HG03342 (cell line): ENCODE data around the gene SETDB2.
A peak's percentile ranks its signal among the peaks of the same experiment; 100 is the strongest.

Experiments used
- ATAC-seq: cut with Tn5 transposase; IDR thresholded peaks from one replicate; pipeline ENCODE4 v1.9.1; 2021; ENCODE audit warnings: mild to moderate bottlenecking, moderate library complexity; ENCODE audit not compliant: unreplicated experiment

The SETDB2 gene

DNA sequence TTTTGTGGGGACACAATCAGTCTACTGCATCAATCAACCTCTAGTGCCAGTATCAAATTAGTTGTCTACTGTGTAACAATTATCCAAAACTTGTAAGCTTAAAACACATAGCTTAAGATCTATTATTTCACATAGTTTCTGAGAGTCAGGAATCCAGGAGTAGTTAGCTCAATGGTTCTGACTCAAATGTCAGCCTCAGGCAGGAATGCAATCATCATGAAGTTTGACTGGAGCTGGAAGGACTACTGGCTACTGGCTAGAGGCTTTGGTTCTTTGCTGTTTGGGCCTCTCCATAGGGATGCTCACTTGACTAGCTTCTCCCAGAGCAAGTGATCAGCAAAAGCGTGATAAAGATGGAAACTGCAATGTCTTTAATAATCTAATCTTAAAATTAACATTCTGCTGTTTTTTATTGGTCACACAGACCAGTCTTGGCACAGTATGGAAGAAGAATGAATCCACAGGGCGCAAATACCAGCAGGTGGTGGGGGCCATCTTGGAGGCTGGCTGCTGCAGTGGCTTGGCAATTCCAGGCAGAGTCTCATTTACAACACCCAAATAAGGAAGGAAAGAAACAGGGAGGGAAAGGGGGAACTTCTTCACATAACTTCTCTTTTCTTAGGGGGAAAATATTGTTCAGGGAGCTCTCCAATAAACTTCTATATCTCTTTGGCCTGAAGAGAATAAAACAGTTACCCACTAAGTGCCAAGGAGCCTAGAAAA is 15.9 kb upstream of the SETDB2 start:
- no peak for ATAC-seq

DNA sequence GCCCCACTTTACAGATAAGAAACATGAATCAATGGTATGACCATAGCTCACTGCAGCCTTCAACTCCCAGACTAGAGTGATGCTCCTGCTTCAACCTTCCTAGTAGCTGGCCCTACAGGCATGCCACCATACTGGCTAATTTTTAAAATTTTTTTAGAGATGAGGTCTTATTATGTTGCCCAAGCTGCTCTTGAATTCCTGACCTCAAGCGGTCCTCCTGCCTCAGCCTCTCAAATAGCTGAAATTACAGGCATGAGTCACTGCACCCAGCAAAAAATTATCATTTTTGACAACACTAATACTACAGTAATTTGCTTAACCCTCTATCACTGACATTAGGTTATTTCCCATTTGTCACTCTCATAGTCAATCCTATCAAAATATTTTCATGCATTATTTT is 15.0 kb upstream of the SETDB2 start:
- ATAC-seq, result no peak

DNA sequence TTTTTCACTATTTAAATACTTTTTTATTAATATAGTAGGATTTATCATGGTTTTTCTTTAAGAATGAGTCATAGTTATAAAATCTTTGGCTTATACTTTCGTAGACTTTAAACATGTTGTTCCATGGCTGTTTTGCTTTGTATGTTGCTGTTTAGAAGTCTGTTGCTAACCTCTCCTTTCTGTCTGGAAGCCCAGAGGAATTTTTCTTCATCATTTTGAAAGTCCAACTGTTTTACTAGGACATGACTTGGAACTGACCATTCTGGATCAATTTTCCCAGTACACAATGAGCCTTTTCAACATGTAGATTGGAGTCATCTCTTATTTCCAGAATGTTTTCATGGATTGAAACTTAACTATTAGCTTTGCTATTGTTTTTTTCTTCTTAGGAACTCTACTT is 8.1 kb upstream of the SETDB2 start:
- ATAC-seq, result no peak

DNA sequence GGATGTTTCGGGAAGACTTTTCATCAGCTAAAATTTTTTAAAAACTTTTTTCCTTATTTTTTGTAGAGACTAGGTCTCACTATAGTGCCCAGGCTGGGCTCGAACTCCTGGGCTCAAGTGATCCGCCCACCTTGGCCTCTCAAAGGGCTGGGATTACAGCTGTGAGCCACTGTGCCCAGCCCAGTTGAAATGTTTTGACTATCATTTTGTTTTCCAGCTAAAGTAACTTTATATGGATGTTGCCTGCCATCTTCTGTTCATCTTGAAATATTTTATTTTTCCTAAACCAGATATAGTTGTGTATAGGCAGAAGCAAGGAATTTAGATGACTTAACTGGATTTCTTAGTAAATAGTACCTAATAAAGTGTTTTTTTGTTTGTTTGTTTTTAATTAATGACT is 7.2 kb upstream of the SETDB2 start:
- ATAC-seq, result no peak

DNA sequence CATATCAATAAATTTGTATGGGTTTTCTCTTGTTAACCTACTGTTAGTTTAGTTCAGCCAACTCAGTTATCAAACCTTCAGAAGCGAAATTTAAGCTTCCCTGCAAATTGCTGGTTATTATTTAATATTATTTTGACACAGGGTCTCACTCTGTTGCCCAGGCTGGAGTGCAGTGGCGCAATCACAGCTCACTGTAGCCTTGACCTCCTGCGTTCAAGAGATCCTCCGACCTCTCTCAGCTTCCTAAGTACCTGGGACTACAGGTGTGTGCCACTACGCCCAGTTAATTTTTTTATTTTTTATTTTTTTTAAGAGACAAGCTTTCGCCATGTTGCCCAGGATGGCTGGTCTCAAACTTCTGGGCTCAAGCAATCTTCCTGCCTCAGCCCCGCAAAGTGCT is 6.4 kb upstream of the SETDB2 start:
- ATAC-seq, result no peak

DNA sequence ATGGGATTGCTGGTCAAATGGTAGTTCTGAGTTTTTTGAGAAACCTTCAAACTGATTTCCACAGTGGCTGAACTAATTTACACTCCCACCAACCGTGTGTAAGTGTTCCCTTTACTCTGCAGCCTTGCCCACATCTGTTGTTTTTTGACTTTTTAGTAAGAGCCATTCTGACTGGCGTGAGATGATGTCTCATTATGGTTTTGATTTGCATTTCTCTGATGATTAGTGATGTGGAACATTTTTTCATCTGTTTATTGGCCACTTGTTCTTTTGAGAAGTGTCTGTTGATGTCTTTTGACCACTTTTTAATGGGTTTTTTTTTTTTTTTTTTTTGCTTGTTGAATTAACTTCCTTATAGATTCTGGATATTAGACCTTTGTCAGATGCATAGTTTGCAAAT is 4.5 kb upstream of the SETDB2 start:
- no peak for ATAC-seq

DNA sequence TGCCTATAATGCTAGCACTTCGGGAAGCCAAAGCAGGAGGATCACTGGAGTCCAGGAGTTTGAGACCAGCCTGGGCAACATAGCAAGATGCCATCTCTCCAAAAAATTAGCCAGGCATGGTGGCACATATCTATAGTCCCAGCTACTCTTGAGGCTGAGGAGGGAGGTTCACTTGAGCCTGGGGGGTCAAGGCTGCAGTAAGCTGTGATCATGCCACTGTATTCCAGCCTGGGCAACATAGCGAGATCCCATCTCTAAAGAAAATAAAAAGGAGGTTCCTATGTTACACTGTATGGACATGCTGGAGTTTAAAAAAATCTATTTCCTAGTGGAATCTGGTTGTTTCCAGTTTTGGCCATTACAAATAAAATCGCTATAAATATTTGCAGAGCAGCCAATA is 2.8 kb upstream of the SETDB2 start:
- no peak for ATAC-seq

DNA sequence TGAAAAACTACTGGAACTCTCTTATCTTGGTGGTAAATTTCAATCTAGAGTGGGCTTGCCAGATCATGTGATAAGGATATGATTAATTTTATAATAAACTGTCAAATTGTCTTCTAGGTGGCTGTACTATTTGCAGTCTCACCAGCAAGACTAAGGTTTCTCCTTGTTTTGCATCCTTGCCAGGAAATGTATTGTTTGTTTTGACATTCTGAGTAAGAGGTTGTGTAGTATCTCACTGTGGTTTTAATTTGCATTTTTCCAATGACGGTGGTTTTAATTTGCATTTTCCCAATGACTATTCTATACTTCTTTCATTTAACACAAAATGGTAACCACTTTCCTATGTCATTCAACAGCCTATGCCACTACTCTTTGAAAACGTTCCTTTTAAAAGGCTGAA is 2.2 kb upstream of the SETDB2 start:
- ATAC-seq, result no peak

DNA sequence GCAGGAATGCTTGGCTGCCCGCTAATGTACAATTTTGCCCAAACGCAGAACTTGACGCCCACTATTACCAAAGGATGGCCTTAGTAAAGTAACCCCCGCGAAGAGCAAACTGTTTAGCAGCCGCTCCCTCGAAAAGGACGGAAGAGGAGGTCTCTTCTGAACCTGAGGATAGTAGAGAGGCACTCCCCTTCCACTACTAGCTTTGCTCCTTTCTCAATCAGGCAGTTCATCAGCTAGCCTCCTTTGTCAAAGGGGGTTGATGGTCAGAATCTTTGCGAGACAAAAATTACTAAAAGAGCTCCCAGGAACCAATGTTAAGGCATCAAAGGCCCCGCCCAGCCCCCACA is 744 bp upstream of the SETDB2 start:
- no peak for ATAC-seq

DNA sequence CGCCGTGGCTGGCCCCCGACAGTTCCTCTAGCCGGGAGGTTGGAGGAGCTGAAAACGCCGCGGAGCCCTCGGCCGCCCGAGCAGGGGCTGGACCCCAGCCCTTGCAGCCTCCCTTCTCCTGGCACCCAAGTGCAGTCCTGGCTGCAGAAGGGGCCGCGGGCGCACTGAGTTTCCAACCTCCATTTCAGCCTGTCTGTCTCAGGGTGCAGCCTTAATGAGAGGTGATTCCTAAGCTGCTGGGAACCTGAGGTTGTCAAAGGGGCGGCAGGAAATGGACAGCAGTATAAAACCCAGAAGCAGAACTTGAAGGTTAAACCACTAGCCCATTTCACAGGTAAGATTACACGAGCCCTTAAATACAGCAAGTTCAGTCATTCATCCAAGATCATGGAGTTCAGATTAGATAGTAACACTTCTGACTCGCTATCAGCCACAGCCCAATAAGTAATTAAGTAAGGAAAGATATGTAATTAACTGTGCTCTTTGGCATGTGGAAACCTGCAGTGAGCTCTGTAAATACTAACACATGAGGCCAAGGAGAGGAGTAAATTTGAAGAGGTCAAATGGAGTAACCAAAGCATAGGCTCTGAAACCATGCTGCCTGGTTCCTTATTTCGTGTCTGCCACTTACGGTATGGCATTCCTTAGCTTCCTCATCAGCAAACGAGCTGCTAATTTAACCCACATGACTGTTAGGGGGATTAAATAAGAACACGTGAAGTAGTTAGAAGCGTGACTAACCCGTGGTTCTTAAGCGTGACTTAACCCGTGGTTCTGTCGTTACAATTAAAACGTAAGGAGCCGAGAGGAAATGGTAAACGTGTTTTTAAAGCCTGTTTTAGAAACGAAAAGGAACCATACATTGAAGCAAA is 686 bp downstream of the SETDB2 start:
- ATAC-seq, result no peak

DNA sequence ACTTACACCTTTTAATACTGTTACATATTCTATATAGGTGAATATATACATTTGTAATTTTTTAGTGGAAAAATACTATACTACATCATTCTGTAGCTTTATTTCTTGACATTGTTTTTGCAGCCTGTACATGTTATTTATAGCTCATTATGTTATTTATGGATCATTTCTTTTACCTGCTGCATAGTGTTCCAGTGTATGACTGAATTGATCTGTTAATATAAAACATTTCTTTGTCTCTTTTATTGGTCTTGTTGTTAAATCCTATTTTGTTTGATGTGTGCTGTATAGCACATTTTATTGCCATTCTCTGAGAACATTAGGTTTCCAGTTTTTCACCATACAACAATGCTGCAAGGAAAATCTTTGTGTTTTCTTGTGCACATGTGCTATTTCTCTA is 2.4 kb downstream of the SETDB2 start:
- ATAC-seq, result no peak

DNA sequence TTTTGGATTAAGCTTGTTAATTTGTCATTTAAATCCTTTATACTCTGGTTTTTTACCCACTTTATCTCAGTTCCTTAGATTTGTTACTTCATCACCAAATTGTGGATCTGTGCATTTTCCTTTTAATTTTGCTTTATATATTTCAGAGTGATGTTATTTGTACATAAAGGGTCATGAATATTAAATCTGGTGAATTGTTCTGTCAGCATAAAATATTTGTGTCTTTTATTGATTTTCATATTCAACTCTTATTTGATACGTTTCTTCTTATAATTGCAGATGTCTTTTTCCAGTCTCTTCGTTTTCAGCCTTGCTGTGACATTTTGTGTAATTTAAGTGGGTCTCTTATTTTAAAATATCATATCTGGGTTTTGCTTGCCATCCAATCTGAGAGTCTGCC is 4.7 kb downstream of the SETDB2 start:
- no peak for ATAC-seq

DNA sequence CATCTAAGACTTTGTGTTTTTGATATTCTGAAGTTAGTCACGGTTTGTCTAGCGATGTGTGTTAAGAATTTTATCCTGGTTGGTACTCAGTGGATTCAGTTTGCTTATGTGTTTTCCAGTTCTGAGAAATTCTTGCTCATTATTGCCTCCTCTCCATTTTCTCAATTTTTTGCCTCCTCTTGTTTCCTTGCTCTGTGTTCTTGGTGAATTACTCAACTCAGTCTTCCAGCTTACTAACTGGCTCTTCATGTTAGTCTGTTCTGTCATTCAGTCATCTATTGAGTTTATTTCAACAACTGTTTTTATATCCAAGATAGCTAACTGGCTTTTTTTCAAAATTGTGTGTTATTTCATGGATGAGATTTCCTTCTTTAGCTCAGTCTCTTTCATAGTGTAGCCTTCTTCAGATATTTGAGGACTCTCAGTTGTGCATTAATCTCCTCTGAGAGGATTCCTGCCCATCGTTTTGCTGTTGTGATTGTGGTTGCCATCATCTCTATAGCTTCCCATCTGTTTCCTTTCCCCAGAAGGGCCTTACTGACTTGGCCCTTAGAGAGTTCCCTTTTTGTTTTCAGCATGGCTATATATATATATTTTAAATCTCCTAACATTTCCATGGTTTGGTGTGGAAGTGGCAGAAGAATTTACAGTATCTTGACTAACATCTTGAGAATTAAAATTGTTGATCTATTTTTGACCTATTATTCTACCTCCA is 6.2 kb downstream of the SETDB2 start:
- no peak for ATAC-seq

DNA sequence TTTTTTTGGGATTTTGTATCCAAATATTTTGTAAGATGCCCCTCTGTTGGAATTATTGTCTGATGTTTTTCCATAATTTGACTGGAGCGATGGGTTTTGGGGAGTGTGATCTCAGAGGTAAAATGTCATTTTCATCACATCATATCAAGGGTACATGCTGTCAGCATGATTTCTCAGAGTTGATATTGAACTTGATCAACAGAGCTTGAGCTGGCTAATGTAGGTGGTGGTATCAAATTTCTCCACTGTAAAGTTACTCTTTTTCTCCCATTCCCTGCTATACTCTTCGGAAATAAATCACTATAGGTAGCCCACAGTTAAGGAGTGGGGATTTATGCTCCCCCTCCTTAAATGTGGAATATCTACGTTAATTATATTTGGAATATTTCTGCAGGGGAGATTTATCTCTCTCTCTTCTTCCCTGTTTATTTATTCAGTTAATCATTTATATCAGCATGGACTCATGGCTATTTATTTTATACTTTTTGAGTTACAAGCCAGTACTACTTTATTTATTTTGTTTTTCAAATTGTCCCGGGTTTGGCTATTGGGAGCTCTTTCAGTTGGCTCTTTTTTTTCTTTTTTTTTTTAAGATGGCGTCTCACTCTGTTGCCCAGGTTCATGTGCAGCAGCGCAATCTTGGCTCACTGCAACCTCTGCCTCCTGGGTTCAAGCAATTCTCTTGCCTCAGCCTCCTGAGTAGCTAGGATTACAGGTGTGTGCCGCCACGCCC is 8.8 kb downstream of the SETDB2 start:
- ATAC-seq, result no peak

DNA sequence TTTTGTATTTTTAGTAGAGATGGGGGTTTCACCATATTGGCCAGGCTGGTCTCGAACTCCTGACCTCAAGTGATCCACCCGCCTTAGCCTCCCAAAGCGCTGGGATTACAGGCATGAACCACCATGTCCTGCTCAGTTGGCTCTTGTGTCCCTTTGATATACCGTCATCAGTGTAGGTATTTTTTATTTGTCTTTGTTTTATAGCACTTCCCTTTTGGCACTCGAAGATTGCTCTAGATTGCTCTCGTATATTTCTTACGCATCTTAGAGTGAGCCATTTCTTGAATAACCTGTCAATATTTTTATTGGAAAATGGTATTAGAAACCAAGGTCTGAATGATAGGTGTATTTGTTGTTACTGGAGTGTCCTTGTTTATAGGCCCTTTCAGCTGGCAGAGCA is 9.4 kb downstream of the SETDB2 start:
- no peak for ATAC-seq

DNA sequence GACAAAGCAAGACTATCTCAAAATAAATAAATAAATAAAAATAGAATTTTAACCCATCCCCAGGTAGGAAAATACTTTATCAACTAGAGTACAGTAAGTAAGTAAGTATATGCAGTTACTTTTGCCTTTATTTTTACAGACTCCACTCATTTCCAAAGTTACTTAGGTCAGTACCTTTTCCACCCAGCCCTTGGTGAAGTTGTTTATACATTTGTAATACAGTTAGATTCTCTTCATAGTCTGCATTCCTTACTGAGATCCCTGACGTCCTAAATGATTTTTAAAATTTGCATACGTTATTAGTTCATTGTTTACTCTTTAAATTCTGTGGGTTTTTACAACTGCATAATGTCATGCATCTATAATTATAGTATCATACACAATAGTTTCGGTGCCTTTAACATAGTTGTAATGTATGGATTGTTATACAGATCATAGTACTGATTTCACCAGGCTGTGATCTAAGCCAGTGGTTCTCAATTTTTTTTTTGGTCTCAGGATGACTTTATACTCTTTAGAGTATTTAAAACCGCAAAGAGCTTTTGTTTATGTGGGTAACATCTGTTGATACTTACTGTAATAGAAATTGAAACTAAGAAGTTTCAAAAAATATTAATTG is 10.4 kb downstream of the SETDB2 start:
- ATAC-seq, result peak; percentile 91

DNA sequence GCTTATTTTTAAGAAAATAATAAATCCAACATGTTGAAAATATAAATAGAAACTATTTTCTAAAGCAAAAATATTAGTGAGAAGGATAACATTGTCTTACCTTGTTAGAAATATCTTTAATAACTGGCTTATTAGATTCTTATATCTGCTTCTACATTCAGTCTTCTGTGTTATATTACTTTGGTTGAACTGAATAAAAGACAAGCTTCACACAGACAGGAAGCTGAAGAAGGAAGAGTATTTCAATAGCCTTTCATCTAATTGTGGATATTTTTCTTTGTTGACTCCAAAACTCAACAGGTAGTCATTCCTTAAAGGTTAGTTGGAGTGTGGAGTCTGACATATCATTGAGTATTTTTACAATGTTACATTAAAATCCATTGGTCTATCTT is 10.9 kb downstream of the SETDB2 start:
- ATAC-seq, result no peak

DNA sequence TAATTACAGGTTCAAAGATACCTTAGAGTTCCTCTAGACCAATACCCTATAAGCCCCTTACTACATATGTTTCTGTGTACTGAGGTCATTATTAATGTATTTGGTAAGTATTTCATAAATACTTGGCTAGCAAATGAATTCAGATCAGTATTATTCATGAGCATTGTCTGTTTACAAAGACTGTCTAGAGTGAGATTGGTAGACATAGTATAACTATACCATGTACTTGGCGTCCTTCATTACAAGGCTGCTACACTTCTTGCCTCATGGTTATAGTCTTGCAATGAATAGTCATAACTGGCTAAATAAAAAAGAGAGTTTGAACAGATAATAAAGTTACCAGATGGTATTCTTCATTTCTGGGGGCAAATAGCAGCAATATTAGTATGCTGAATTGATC is 12.1 kb downstream of the SETDB2 start:
- ATAC-seq, result no peak

DNA sequence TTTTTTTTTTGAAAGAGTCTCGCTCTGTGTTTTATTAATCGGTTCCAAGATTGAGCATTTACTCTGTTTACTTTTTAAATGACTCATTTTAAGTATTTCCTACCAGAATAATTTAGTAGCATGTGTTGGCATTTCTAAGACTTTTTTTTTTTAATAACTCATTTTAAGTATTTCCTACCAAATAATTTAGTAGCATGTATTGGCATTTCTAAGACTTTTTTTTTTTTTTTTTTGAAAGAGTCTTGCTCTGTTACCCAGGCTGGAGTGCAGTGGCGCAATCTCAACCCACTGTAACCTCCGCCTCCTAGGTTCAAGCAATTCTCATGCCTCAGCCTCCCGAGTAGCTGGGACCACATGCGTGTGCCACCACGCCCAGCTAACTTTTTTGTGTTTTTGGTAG is 13.1 kb downstream of the SETDB2 start:
- no peak for ATAC-seq

DNA sequence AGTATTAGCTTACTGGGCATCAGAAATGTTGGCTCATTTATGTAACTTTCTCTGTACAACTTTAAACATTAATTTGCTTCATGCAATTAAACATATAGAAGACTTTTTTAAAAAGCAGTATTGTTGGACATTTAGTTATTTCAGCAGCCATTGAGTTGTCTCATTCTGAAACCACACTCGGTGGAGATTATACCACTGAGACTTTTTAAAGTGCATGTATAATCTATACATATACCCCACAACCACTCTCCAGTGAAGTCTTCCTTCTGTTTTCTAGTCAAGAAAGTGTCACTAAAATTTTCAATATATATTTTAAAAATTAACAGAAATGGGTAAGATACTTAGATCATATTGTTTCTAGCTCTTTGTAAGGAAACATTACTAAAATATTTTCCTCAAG is 15.5 kb downstream of the SETDB2 start:
- no peak for ATAC-seq

DNA sequence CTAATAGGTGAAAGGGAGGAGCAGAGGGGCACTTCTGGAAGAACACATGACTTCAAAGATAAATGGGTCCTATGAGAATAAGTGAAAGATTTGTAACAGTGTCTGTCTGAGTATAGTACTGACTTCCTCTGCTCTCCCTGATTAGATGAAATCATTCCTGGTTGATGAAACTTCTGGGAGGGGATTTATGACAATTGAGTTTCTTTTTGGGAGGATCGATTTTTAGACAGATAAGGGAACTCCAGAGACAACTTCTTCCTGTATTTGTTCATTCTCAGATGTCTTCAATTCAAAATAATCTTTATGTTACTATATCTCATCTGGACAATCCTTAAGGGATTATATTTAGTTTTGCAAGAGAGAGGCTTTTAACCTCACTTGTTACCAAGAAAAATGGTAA is 20.0 kb downstream of the SETDB2 start:
- no peak for ATAC-seq
